ENCODE results near the gene IL18BP. TPM values are rescaled to one million over a fixed set of nuclear protein-coding genes. Genes with fewer than 3 reads are reported as not detected.

Gene IL18BP
- total RNA-seq, 1 experiment from 2014 or later = 18.2 TPM

DNA sequence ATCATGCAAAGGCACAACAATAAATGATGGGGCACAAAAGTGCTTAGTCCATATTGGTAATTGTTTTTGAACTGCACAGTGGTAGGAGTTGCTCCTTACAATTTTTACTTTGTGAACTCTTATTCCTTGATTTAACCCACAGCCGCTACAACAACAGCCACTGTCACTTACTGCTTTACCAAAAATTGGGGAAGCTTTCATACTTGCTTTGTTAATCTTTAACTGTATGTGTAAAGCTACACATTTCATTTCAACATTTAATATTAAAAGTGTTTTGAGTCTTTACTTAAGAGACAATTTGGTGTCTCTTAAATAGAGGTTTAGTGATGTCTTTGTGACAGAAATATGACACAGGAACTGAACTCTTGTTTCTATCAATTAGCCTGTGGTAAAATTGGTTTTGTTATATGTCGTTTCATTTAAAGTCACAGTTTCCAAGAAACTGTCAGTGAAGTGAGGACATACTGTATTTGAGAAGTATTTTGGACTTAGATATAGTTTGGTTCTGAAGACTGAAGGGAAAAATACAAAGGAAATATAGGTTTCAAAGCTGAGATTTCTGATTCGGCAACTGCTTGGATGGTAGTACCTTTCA, 6.5 kb upstream of the IL18BP start:
- Histone ChIP-seq H3K4me3 (ENCODE audit: low read depth in 2 of 2, low read length in 2 of 2) (no peak overlapping the region), H3K9me3 (ENCODE audit: control insufficient read depth, insufficient read depth, low read depth, low read length) (no peaks in the 10 kb centered on the region), H3K27ac (ENCODE audit: low read length) (no peak overlapping the region), H3K4me1 (ENCODE audit: control insufficient read depth, insufficient read depth, low read length) (no peaks in the 10 kb centered on the region), H3K27me3 (ENCODE audit: control insufficient read depth, insufficient read depth, low read length) (no peaks in the 10 kb centered on the region), H3K36me3 (ENCODE audit: control insufficient read depth, insufficient read depth, low read length) (no peaks in the 10 kb centered on the region)
- TF ChIP-seq TCF7L2 (IDR thresholded peaks at IDR 0.05; ENCODE audit: low read depth, low read length) = no peak
- TF ChIP-seq, protein P1, sequence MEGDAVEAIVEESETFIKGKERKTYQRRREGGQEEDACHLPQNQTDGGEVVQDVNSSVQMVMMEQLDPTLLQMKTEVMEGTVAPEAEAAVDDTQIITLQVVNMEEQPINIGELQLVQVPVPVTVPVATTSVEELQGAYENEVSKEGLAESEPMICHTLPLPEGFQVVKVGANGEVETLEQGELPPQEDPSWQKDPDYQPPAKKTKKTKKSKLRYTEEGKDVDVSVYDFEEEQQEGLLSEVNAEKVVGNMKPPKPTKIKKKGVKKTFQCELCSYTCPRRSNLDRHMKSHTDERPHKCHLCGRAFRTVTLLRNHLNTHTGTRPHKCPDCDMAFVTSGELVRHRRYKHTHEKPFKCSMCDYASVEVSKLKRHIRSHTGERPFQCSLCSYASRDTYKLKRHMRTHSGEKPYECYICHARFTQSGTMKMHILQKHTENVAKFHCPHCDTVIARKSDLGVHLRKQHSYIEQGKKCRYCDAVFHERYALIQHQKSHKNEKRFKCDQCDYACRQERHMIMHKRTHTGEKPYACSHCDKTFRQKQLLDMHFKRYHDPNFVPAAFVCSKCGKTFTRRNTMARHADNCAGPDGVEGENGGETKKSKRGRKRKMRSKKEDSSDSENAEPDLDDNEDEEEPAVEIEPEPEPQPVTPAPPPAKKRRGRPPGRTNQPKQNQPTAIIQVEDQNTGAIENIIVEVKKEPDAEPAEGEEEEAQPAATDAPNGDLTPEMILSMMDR (IDR thresholded peaks at IDR 0.05) = no peak
- TF ChIP-seq POLR2AphosphoS5 (IDR thresholded peaks at IDR 0.05; ENCODE audit: low read depth, low read length) = no peak
- TF ChIP-seq, protein P2, sequence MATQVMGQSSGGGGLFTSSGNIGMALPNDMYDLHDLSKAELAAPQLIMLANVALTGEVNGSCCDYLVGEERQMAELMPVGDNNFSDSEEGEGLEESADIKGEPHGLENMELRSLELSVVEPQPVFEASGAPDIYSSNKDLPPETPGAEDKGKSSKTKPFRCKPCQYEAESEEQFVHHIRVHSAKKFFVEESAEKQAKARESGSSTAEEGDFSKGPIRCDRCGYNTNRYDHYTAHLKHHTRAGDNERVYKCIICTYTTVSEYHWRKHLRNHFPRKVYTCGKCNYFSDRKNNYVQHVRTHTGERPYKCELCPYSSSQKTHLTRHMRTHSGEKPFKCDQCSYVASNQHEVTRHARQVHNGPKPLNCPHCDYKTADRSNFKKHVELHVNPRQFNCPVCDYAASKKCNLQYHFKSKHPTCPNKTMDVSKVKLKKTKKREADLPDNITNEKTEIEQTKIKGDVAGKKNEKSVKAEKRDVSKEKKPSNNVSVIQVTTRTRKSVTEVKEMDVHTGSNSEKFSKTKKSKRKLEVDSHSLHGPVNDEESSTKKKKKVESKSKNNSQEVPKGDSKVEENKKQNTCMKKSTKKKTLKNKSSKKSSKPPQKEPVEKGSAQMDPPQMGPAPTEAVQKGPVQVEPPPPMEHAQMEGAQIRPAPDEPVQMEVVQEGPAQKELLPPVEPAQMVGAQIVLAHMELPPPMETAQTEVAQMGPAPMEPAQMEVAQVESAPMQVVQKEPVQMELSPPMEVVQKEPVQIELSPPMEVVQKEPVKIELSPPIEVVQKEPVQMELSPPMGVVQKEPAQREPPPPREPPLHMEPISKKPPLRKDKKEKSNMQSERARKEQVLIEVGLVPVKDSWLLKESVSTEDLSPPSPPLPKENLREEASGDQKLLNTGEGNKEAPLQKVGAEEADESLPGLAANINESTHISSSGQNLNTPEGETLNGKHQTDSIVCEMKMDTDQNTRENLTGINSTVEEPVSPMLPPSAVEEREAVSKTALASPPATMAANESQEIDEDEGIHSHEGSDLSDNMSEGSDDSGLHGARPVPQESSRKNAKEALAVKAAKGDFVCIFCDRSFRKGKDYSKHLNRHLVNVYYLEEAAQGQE (IDR thresholded peaks at IDR 0.05; ENCODE audit: insufficient read depth in 1 of 2, low read depth in 2 of 2, low read length in 1 of 2) = no peak
- no peak for TF ChIP-seq SIN3A (IDR thresholded peaks at IDR 0.05; ENCODE audit: borderline replicate concordance, insufficient read depth, low read depth, low read length)
- ATAC-seq (no peak), DNase-seq (ENCODE audit: low read depth, low spot score) (no peak)
- POLR2A ChIA-PET = no interaction called here
- CTCF ChIA-PET = no interaction called here
- in situ Hi-C loops (cut with HindIII; ENCODE audit: low pct_unique_long_range_greater_than_20kb, low sequenced_read_pairs) (no loop called here), intact Hi-C loops (cut with micrococcal nuclease; ENCODE audit: unreplicated experiment) (no loop called here)
- no TSS peak for BruUV-seq (replicated peaks)

DNA sequence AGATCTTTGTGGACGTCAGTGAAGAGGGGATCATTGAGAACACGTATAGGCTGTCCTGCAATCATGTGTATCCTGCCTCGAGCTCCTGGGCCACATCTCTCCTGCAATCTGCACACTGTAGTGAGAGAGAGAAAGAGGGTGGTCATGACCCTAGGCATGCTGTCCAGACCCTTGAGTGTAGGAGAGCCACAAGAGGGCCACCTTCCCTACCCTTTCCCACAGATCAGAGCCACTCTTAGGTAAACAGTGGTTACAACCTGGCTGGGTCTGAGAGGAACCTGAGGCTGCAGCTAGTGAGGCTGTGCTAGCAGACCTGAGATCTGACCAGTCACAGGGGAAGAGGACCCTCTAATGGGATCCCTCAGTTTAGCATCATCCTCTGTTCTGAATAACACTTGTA, 3.9 kb upstream of the IL18BP start:
- no peak overlapping the region for H3K4me3 ChIP-seq (ENCODE audit: low read depth in 2 of 2, low read length in 2 of 2)
- DNase-seq (ENCODE audit: low read depth, low spot score) (no peak), ATAC-seq (no peak)
- peaks cover 2% of the 10 kb centered on the region; the same call in 1 of the 2 replicates for H3K36me3 ChIP-seq (ENCODE audit: control insufficient read depth, insufficient read depth, low read length)
- CTCF ChIA-PET = no interaction called here
- TF ChIP-seq, protein P2 (IDR thresholded peaks at IDR 0.05; ENCODE audit: insufficient read depth in 1 of 2, low read depth in 2 of 2, low read length in 1 of 2) = no peak
- TF ChIP-seq SIN3A (IDR thresholded peaks at IDR 0.05; ENCODE audit: borderline replicate concordance, insufficient read depth, low read depth, low read length) (no peak), POLR2AphosphoS5 (IDR thresholded peaks at IDR 0.05; ENCODE audit: low read depth, low read length) (no peak)
- TF ChIP-seq, protein P1 (IDR thresholded peaks at IDR 0.05) = no peak
- POLR2A ChIA-PET = no interaction called here
- intact Hi-C loops (cut with micrococcal nuclease; ENCODE audit: unreplicated experiment) = no loop called here
- no TSS peak for BruUV-seq (replicated peaks)
- no peaks in the 10 kb centered on the region for H3K27me3 ChIP-seq (ENCODE audit: control insufficient read depth, insufficient read depth, low read length)
- H3K9me3 ChIP-seq (ENCODE audit: control insufficient read depth, insufficient read depth, low read depth, low read length) = no peaks in the 10 kb centered on the region
- H3K27ac ChIP-seq (ENCODE audit: low read length) = no peak overlapping the region
- in situ Hi-C loops (cut with HindIII; ENCODE audit: low pct_unique_long_range_greater_than_20kb, low sequenced_read_pairs) = no loop called here
- H3K4me1 ChIP-seq (ENCODE audit: control insufficient read depth, insufficient read depth, low read length) = no peaks in the 10 kb centered on the region
